HepG2 (cell line): ENCODE results near the gene STARD10. TPM values are rescaled to one million over a fixed set of nuclear protein-coding genes. Genes with fewer than 3 reads are reported as not detected.

Source experiments
- BCLAF1 ChIP-seq: fragments of 450-650 bp; IDR thresholded peaks from 2 replicates; pipeline ENCODE4 v1.6.1; 2017; ENCODE audit warnings: mild to moderate bottlenecking
- HIC2 ChIP-seq: sonication (generic); formaldehyde crosslinking; IDR thresholded peaks from 2 replicates; pipeline ENCODE4 v1.9.0; 2022; ENCODE audit warnings: low read depth, missing genetic modification reagents
- HNF4G ChIP-seq, 2 experiments: sonication (generic) in 1 of 2; formaldehyde crosslinking in 1 of 2; IDR thresholded peaks; 2 replicates each; pipeline versions ENCODE4 v1.4.0 to v1.6.1; 2011 to 2020; ENCODE audit warnings: borderline replicate concordance in 2 of 2, low read depth in 2 of 2, mild to moderate bottlenecking in 2 of 2, low read length in 1 of 2, missing genetic modification reagents in 1 of 2, moderate library complexity in 1 of 2
- HOXA7 ChIP-seq: sonication (generic); formaldehyde crosslinking; IDR thresholded peaks from 2 replicates; pipeline ENCODE4 v1.8.1; 2022; ENCODE audit warnings: mild to moderate bottlenecking, missing genetic modification reagents, moderate library complexity
- KDM1A ChIP-seq: IDR thresholded peaks from 2 replicates; pipeline ENCODE4 v1.6.1; 2016; ENCODE audit warnings: missing compliant biosample characterization
- KDM3A ChIP-seq: IDR thresholded peaks from 2 replicates; pipeline ENCODE4 v1.6.1; 2018; ENCODE audit warnings: low read depth, missing compliant biosample characterization
- NR2F6 ChIP-seq, 2 experiments: IDR thresholded peaks; 2 replicates each; pipeline ENCODE4 v1.6.1; 2016; ENCODE audit warnings: antibody characterized with exemption in 1 of 2, mild to moderate bottlenecking in 1 of 2
- NRL ChIP-seq: sonication (generic); formaldehyde crosslinking; IDR thresholded peaks from 2 replicates; pipeline ENCODE4 v1.5.0; 2020; ENCODE audit warnings: missing genetic modification reagents, mild to moderate bottlenecking, moderate library complexity, borderline replicate concordance
- PPARG ChIP-seq: conservative IDR thresholded peaks from 2 replicates; pipeline ENCODE4 v1.6.1; 2016; ENCODE audit warnings: missing biosample characterization, missing genetic modification reagents
- SALL1 ChIP-seq: sonication (generic); formaldehyde crosslinking; IDR thresholded peaks from 2 replicates; pipeline ENCODE4 v1.8.0; 2022; ENCODE audit warnings: mild to moderate bottlenecking, missing genetic modification reagents
- SMC3 ChIP-seq: IDR thresholded peaks from 2 replicates; pipeline ENCODE4 v1.6.1; 2011; ENCODE audit warnings: low read length, improper control_type of control experiment
- SMYD3 ChIP-seq: sonication (generic); formaldehyde crosslinking; IDR thresholded peaks from 2 replicates; pipeline ENCODE4 v1.8.1; 2023; ENCODE audit warnings: mild to moderate bottlenecking, missing genetic modification reagents
- TBX3 ChIP-seq: fragments of 450-650 bp; IDR thresholded peaks from 2 replicates; pipeline ENCODE4 v1.6.1; 2017; ENCODE audit warnings: antibody characterized with exemption, mild to moderate bottlenecking, inconsistent platforms, borderline replicate concordance
- TOPORS ChIP-seq: sonication (generic); formaldehyde crosslinking; IDR thresholded peaks from 2 replicates; pipeline ENCODE4 v1.8.0; 2023; ENCODE audit warnings: mild to moderate bottlenecking, missing genetic modification reagents
- ZBTB3 ChIP-seq: sonication (generic); formaldehyde crosslinking; IDR thresholded peaks from 2 replicates; pipeline ENCODE4 v1.4.0; 2020; ENCODE audit warnings: low read depth, mild to moderate bottlenecking, moderate library complexity, missing genetic modification reagents, borderline replicate concordance
- ZBTB42 ChIP-seq: sonication (generic); formaldehyde crosslinking; IDR thresholded peaks from 2 replicates; pipeline ENCODE4 v1.5.0; 2020; ENCODE audit warnings: mild to moderate bottlenecking, missing genetic modification reagents
- ZFP36L1 ChIP-seq: sonication (generic); formaldehyde crosslinking; IDR thresholded peaks from 2 replicates; pipeline ENCODE4 v1.8.0; 2022; ENCODE audit warnings: mild to moderate bottlenecking, missing genetic modification reagents, moderate library complexity
- ZNF749 ChIP-seq: sonication (generic); formaldehyde crosslinking; IDR thresholded peaks from 2 replicates; pipeline ENCODE4 v1.8.0; 2022; ENCODE audit warnings: mild to moderate bottlenecking, missing genetic modification reagents, moderate library complexity, borderline replicate concordance
- ZNF788 ChIP-seq: sonication (generic); formaldehyde crosslinking; IDR thresholded peaks from 2 replicates; pipeline ENCODE4 v1.5.0; 2020; ENCODE audit warnings: mild to moderate bottlenecking, missing genetic modification reagents, borderline replicate concordance
- polyA plus RNA-seq, 8 experiments: library from polyadenylated mRNA; depleted of rRNA in 3 of 8; stranded (reverse) in 7 of 8; unstranded in 1 of 8; fragments of >200 nt; fragmentation: Illumina TruSeq in 4 of 8; extraction: Trizol in 4 of 8; gene quantifications; 2 replicates each; pipeline versions ENCODE4 v1.2.1 to v1.2.3, GENCODE V29; 2011 to 2016; ENCODE audit warnings: low read depth in 4 of 8, missing spikeins in 1 of 8, mixed read lengths in 1 of 8; ENCODE audit not compliant: insufficient read depth in 1 of 8
- total RNA-seq, 5 experiments: library from RNA; depleted of rRNA; stranded (reverse); fragments of >200 nt; fragmentation: Illumina TruSeq; extraction: Trizol; gene quantifications; 2 replicates each; pipeline ENCODE4 v1.2.3, GENCODE V29; 2016; ENCODE audit warnings: low read depth in 1 of 5
- TF ChIP-seq, protein P1 (sequence below): sonication (generic); formaldehyde crosslinking; IDR thresholded peaks from 2 replicates; pipeline ENCODE4 v1.8.0; 2022; ENCODE audit warnings: mild to moderate bottlenecking, missing genetic modification reagents
- TF ChIP-seq, protein P2 (sequence below): IDR thresholded peaks from 2 replicates; pipeline ENCODE4 v1.6.1; 2012; ENCODE audit warnings: inconsistent platforms

Gene STARD10
- total and polyA plus RNA-seq, 2 of the 13 experiments (the other 11 are each of a cell fraction or from before 2014, with no cell fraction given): 260 to 341 TPM

DNA sequence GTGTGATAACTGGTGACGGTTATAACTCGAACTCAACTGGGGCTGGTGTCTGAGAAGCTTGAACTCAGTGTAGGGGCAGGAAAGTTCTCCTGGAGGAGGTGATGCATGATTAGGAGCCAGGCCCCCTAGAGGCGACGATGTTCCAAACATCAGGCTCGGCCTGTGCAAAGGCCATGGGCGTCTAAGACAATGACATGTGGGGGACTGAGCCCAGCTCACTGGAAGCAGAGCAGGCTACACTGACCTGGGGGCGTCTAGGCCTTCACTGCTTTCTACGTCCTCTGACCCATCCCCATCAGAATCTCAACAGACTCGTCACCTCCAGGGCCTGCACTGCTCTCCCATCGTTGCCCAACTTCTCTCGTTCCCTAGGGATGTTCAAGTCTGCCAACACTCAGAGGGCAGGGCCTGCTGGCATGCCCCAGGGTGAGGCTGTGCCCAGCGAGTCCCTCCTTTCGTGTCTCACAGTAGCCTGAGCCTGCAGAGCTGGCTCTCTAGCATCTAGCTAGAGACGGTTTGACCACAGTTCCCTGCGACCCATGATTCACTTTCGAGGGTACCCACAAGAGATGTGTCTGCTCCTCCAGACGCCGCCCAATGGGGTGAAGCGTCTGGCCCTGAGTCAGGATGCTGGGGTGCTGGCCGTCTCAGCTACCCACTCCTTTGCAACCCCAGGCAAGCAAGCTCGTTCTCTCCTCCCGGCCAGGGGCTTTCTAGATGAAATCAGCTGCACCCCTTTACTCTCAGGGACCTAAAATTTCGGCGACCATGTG lies 19.3 kb upstream of the STARD10 start (continued):
- TF ChIP-seq HIC2 (CRISPR knock-in tag): peak; percentile 38
- TF ChIP-seq SALL1: peak; percentile 37; the same call in 1 of the 2 replicates
- no peak for TF ChIP-seq PPARG
- no peak for TF ChIP-seq HOXA7 (CRISPR knock-in tag)
- no peak for TF ChIP-seq KDM3A
- peak; percentile 52; the same call in 1 of the 2 replicates for TF ChIP-seq NRL (CRISPR knock-in tag)
- TF ChIP-seq TOPORS (CRISPR knock-in tag): no peak
- peak; percentile 36; the same call in 1 of the 2 replicates for TF ChIP-seq HNF4G (IDR thresholded peaks at IDR 0.05; ENCODE audit: borderline replicate concordance, low read depth, low read length)
- TF ChIP-seq HNF4G (CRISPR knock-in tag; IDR thresholded peaks at IDR 0.05; ENCODE audit: borderline replicate concordance, low read depth): no peak
- TF ChIP-seq ZBTB3: no peak
- TF ChIP-seq TBX3: 0 out of 2 replicates have a peak, but pooled peaks have one; percentile 13
- peak; percentile 13; the same call in 1 of the 2 replicates for TF ChIP-seq ZNF788 (CRISPR knock-in tag)
- no peak for TF ChIP-seq ZBTB42 (CRISPR knock-in tag)
- TF ChIP-seq BCLAF1: no peak
- TF ChIP-seq NR2F6 (IDR thresholded peaks at IDR 0.05): no peak
- TF ChIP-seq NR2F6 (CRISPR knock-in tag; IDR thresholded peaks at IDR 0.05): no peak
- TF ChIP-seq, protein P1, sequence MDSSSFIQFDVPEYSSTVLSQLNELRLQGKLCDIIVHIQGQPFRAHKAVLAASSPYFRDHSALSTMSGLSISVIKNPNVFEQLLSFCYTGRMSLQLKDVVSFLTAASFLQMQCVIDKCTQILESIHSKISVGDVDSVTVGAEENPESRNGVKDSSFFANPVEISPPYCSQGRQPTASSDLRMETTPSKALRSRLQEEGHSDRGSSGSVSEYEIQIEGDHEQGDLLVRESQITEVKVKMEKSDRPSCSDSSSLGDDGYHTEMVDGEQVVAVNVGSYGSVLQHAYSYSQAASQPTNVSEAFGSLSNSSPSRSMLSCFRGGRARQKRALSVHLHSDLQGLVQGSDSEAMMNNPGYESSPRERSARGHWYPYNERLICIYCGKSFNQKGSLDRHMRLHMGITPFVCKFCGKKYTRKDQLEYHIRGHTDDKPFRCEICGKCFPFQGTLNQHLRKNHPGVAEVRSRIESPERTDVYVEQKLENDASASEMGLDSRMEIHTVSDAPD (CRISPR knock-in tag): 0 out of 2 replicates have a peak, but pooled peaks have one; percentile 44
- TF ChIP-seq SMC3: peak; percentile 62; the same call in 1 of the 2 replicates
- TF ChIP-seq, protein P2, sequence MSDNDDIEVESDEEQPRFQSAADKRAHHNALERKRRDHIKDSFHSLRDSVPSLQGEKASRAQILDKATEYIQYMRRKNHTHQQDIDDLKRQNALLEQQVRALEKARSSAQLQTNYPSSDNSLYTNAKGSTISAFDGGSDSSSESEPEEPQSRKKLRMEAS: peak; percentile 59
- peak; percentile 63 for TF ChIP-seq KDM1A (CRISPR knock-in tag)
- TF ChIP-seq SMYD3 (CRISPR knock-in tag): no peak
- no peak for TF ChIP-seq ZFP36L1 (CRISPR knock-in tag)
- TF ChIP-seq ZNF749 (CRISPR knock-in tag): no peak
